Breast epithelium (tissue), 4 donors: ENCODE measurements around the gene C1QC. TPM values are rescaled to one million over a fixed set of nuclear protein-coding genes. Genes with fewer than 3 reads are reported as not detected.

Experiments used
- DNase-seq, 2 donors: peaks; one replicate each; pipeline ENCODE4 v3.0.0-alpha.2; 2019; ENCODE audit warnings: low spot score in 2 of 2
- H3K27ac ChIP-seq, 2 donors: fragments of 200-600 bp; sonication (generic) in 1 of 2; one replicate each; pipeline ENCODE4 v1.5.1; 2016 to 2019; ENCODE audit warnings: mild to moderate bottlenecking in 1 of 2
- H3K27me3 ChIP-seq, 2 donors: fragments of 200-600 bp; sonication (generic) in 1 of 2; one replicate each; pipeline versions ENCODE4 v1.5.1 to v1.6.0; 2017 to 2019; ENCODE audit warnings: control low read depth in 1 of 2, mild to moderate bottlenecking in 1 of 2
- H3K36me3 ChIP-seq: fragments of 200-600 bp; one replicate; pipeline ENCODE4 v1.5.1; 2019
- H3K4me1 ChIP-seq, 2 donors: fragments of 200-600 bp; sonication (generic); one replicate each; pipeline ENCODE4 v1.5.1; 2016 to 2019; ENCODE audit warnings: control low read depth in 1 of 2
- H3K4me3 ChIP-seq, 3 donors: fragments of 200-600 bp; sonication (generic); 1 replicate in 2 of 3; 2 replicates in 1 of 3; pipeline ENCODE4 v1.5.1; 2016 to 2019; ENCODE audit warnings: mild to moderate bottlenecking in 3 of 3, moderate library complexity in 2 of 3
- H3K9me3 ChIP-seq, 2 donors: fragments of 200-600 bp; sonication (generic) in 1 of 2; one replicate each; pipeline ENCODE4 v1.5.1; 2016 to 2019; ENCODE audit warnings: control low read depth in 1 of 2
- CTCF ChIP-seq, 3 donors: fragments of 450-650 bp; IDR thresholded peaks; one replicate each; pipeline ENCODE4 v1.5.1; 2016 to 2017; ENCODE audit warnings: antibody characterized with exemption in 3 of 3, mild to moderate bottlenecking in 3 of 3, moderate library complexity in 3 of 3
- POLR2A ChIP-seq: fragments of 450-650 bp; IDR thresholded peaks from one replicate; pipeline ENCODE4 v1.6.1; 2016; ENCODE audit warnings: antibody characterized with exemption, mild to moderate bottlenecking, moderate library complexity
- POLR2AphosphoS5 ChIP-seq, 3 donors: sonication (generic); formaldehyde crosslinking; IDR thresholded peaks; one replicate each; pipeline ENCODE4 v1.6.1; 2017; ENCODE audit warnings: antibody characterized with exemption in 3 of 3
- intact Hi-C: fragments of 100-400 bp; cut with DNase I; formaldehyde crosslinking; loops from one replicate; pipeline ENCODE4 v1.15.1; 2023; ENCODE audit warnings: low total_unique reads
- total RNA-seq, 3 donors: library from RNA; depleted of rRNA; stranded (reverse); fragments of >200 nt; gene quantifications; one replicate each; pipeline ENCODE4 v1.1.0, GENCODE V29; 2016

C1QC gene
- 100 to 1,000 TPM in 2 of 3 donors, 10 to 100 TPM in 1; 76.4 to 385 (median 113) TPM for total RNA-seq

GRCh38 chr1:22643381-22643780 is at the start of gene C1QC:
TSS of gene C1QC (plus strand) at chr1:22643633. CDS start at chr1:22644024, 391 bp downstream.
- no peak for DNase-seq
- no peak for TF ChIP-seq POLR2AphosphoS5 (IDR thresholded peaks at IDR 0.05)
- no peak for TF ChIP-seq CTCF (IDR thresholded peaks at IDR 0.05)
- no peak for TF ChIP-seq POLR2A
- peak within 1 kb of the TSS; percentile 27 to 42 (median 41) for H3K4me3 ChIP-seq
- H3K27ac ChIP-seq: no peak within 1 kb of the TSS
- intact Hi-C loops: loop anchor here (5.0 kb wide), 1 partner anchor 221 kb away; no protein-coding TSS in a partner anchor
- no peaks in the 10 kb centered on the region for H3K4me1 ChIP-seq
- H3K36me3 ChIP-seq: no peaks in the 10 kb centered on the region
- no peaks in the 10 kb centered on the region for H3K27me3 ChIP-seq
- no peaks in the 10 kb centered on the region for H3K9me3 ChIP-seq

GRCh38 chr1:22594396-22594795 is 49.0 kb upstream of the C1QC start:
- Histone ChIP-seq H3K27me3 (peaks cover 0 to 52% of the 10 kb centered on the region in 2 donors), H3K36me3 (no peaks in the 10 kb centered on the region), H3K4me1 (no peaks in the 10 kb centered on the region), H3K9me3 (no peaks in the 10 kb centered on the region), H3K4me3 (no peak overlapping the region), H3K27ac (no peak overlapping the region)
- intact Hi-C loops: no loop called here
- TF ChIP-seq POLR2AphosphoS5 (IDR thresholded peaks at IDR 0.05) (no peak), POLR2A (no peak), CTCF (IDR thresholded peaks at IDR 0.05) (no peak)
- DNase-seq: no peak

- Histone ChIP-seq H3K27me3 (peaks cover 0 to 49% of the 10 kb centered on the region in 2 donors), H3K36me3 (no peaks in the 10 kb centered on the region), H3K4me3 (no peak overlapping the region), H3K9me3 (no peaks in the 10 kb centered on the region), H3K27ac (no peak overlapping the region), H3K4me1 (no peaks in the 10 kb centered on the region)
- no peak for DNase-seq
- intact Hi-C loops: no loop called here
- TF ChIP-seq CTCF (IDR thresholded peaks at IDR 0.05) (no peak), POLR2A (no peak), POLR2AphosphoS5 (IDR thresholded peaks at IDR 0.05) (no peak)
These were observed 48.3 kb upstream of the C1QC start for GRCh38 chr1:22595108-22595507.

- DNase-seq: no peak
- Histone ChIP-seq H3K9me3 (no peaks in the 10 kb centered on the region), H3K27ac (no peak overlapping the region), H3K4me3 (no peak overlapping the region), H3K27me3 (peaks cover 0 to 59% of the 10 kb centered on the region in 2 donors), H3K36me3 (no peaks in the 10 kb centered on the region), H3K4me1 (no peaks in the 10 kb centered on the region)
- intact Hi-C loops: no loop called here
- TF ChIP-seq POLR2A (no peak), CTCF (IDR thresholded peaks at IDR 0.05) (no peak), POLR2AphosphoS5 (IDR thresholded peaks at IDR 0.05) (no peak)
These were observed 46.0 kb upstream of the C1QC start for GRCh38 chr1:22597301-22597965.

- no peaks in the 10 kb centered on the region for H3K4me1 ChIP-seq
- H3K36me3 ChIP-seq: no peaks in the 10 kb centered on the region
- intact Hi-C loops: no loop called here
- no peak overlapping the region for H3K4me3 ChIP-seq
- no peak overlapping the region for H3K27ac ChIP-seq
- no peak for TF ChIP-seq POLR2A
- TF ChIP-seq POLR2AphosphoS5 (IDR thresholded peaks at IDR 0.05): no peak
- TF ChIP-seq CTCF (IDR thresholded peaks at IDR 0.05): no peak
- peaks cover 0 to 60% of the 10 kb centered on the region in 2 donors for H3K27me3 ChIP-seq
- no peaks in the 10 kb centered on the region for H3K9me3 ChIP-seq
- no peak for DNase-seq
These were observed 45.4 kb upstream of the C1QC start for GRCh38 chr1:22597996-22598395.
